HCT116 (cell line): ENCODE results near the gene ROBO1.

Experiments used
- CTCF ChIP-seq, 3 experiments: fragments of 200-600 bp in 1 of 3; sonication (generic) in 1 of 3; IDR thresholded peaks in 2 of 3; conservative IDR thresholded peaks in 1 of 3; 2 replicates each; pipeline ENCODE4 v1.5.1; 2012 to 2017; ENCODE audit warnings: low read depth in 2 of 3, low read length in 2 of 3, antibody characterized with exemption in 1 of 3, borderline replicate concordance in 1 of 3, control low read depth in 1 of 3, mild to moderate bottlenecking in 1 of 3, mixed read lengths in 1 of 3, mixed run types in 1 of 3, moderate library complexity in 1 of 3; ENCODE audit not compliant: insufficient read depth in 1 of 3
- EZH2 ChIP-seq: fragments of 200-600 bp; sonication (generic); IDR thresholded peaks from 2 replicates; pipeline ENCODE4 v1.6.1; 2017; ENCODE audit warnings: antibody characterized with exemption, mixed run types
- POLR2A ChIP-seq: IDR thresholded peaks from 2 replicates; pipeline ENCODE4 v1.7.0; 2011; ENCODE audit warnings: borderline replicate concordance; ENCODE audit not compliant: insufficient read depth, insufficient read length; ENCODE audit errors: extremely low read depth
- POLR2AphosphoS5 ChIP-seq: IDR thresholded peaks from 2 replicates; pipeline ENCODE4 v1.6.1; 2011; ENCODE audit warnings: mild to moderate bottlenecking, low read depth, low read length, moderate library complexity
- RAD21 ChIP-seq: IDR thresholded peaks from 2 replicates; pipeline ENCODE4 v1.6.1; 2012; ENCODE audit warnings: low read depth, mild to moderate bottlenecking
- SP1 ChIP-seq: IDR thresholded peaks from 2 replicates; pipeline ENCODE4 v1.6.1; 2012; ENCODE audit warnings: low read depth
- SRF ChIP-seq: IDR thresholded peaks from 2 replicates; pipeline ENCODE4 v1.6.1; 2012; ENCODE audit warnings: low read depth
- ZFX ChIP-seq: fragments of 450-650 bp; IDR thresholded peaks from 2 replicates; pipeline ENCODE4 v1.6.1; 2017
- ZNF274 ChIP-seq: fragments of 200-500 bp; sonication (Bioruptor generic); IDR thresholded peaks from 2 replicates; pipeline ENCODE4 v1.6.1; 2014; ENCODE audit warnings: mild to moderate bottlenecking, low read depth, low read length, inconsistent platforms

GRCh38 chr3:79233431-79234060 lies 534.3 kb downstream of the ROBO1 start:
- TF ChIP-seq CTCF (IDR thresholded peaks at IDR 0.05 in 2 of 3, conservative IDR thresholded peaks at IDR 0.05 in 1 of 3; ENCODE audit: borderline replicate concordance in 1 of 3, insufficient read depth in 1 of 3, low read depth in 2 of 3, low read length in 2 of 3) = no peak
- no peak for TF ChIP-seq RAD21
- no peak for TF ChIP-seq SRF
- TF ChIP-seq POLR2AphosphoS5 = no peak
- TF ChIP-seq EZH2 = no peak
- TF ChIP-seq SP1 = no peak
- no peak for TF ChIP-seq POLR2A
- no peak for TF ChIP-seq ZFX
- no peak for TF ChIP-seq ZNF274
